IMR-90 (cell line): ENCODE data around the gene LYSMD4. TPM values are rescaled to one million over a fixed set of nuclear protein-coding genes. Genes with fewer than 3 reads are reported as not detected.

Experiments
- ATAC-seq: fragments of 200-7000 bp; cut with Tn5 transposase; 2 replicates; pipeline ENCODE4 v1.9.1; 2020; ENCODE audit warnings: low read depth, mild to moderate bottlenecking, moderate library complexity
- BruUV-seq: library from RNA; stranded (reverse); fragments of 400-500 nt; replicated peaks from 2 replicates; lab custom pipeline; 2021; lab: Mats Ljungman, UMichigan
- CTCF ChIA-PET: fragments of 300-600 bp; formaldehyde crosslinking; extraction: SDS; loops from one replicate; lab custom pipeline; 2021; ENCODE audit warnings: antibody characterized with exemption; lab: Yijun Ruan, JAX
- POLR2A ChIA-PET: fragments of 300-600 bp; sonication (Branson Sonifier 250); formaldehyde crosslinking; loops from one replicate; lab custom pipeline; 2022; ENCODE audit warnings: antibody characterized with exemption; ENCODE audit not compliant: unreplicated experiment; lab: Charles Lee
- DNase-seq: peaks from one replicate; pipeline ENCODE4 v3.0.0; 2013
- H2AFZ ChIP-seq: replicated peaks from 2 replicates; pipeline ENCODE3; 2013; ENCODE audit warnings: low read length, mild to moderate bottlenecking; ENCODE audit not compliant: poor library complexity
- H2AK5ac ChIP-seq: 2 replicates; pipeline ENCODE4 v1.6.1; 2013; ENCODE audit warnings: low read depth, low read length, inconsistent platforms
- H2AK9ac ChIP-seq: replicated peaks from 2 replicates; pipeline ENCODE3; 2013; ENCODE audit warnings: mild to moderate bottlenecking, low read depth, low read length, moderate library complexity; ENCODE audit not compliant: poor library complexity
- H2BK120ac ChIP-seq: 2 replicates; pipeline ENCODE4 v1.6.1; 2013; ENCODE audit warnings: low read depth, low read length, inconsistent platforms
- H2BK15ac ChIP-seq: 3 replicates; pipeline ENCODE4 v1.6.1; 2013; ENCODE audit warnings: low read depth, low read length, inconsistent platforms
- H2BK20ac ChIP-seq: 2 replicates; pipeline ENCODE4 v1.6.1; 2013; ENCODE audit warnings: low read depth, mild to moderate bottlenecking, inconsistent platforms, low read length, moderate library complexity
- H2BK5ac ChIP-seq: 2 replicates; pipeline ENCODE4 v1.6.1; 2013; ENCODE audit warnings: mild to moderate bottlenecking, low read depth, low read length, inconsistent platforms; ENCODE audit not compliant: poor library complexity, severe bottlenecking
- H3K14ac ChIP-seq: replicated peaks from 2 replicates; pipeline ENCODE4 v1.6.1; 2013; ENCODE audit warnings: low read depth, low read length, inconsistent platforms
- H3K18ac ChIP-seq: 2 replicates; pipeline ENCODE4 v1.6.1; 2013; ENCODE audit warnings: low read depth, low read length, control low read depth
- H3K23ac ChIP-seq: 2 replicates; pipeline ENCODE4 v1.6.1; 2013; ENCODE audit warnings: low read depth, low read length, inconsistent platforms
- H3K27ac ChIP-seq: 2 replicates; pipeline ENCODE4 v1.5.1; 2013; ENCODE audit warnings: mild to moderate bottlenecking, control low read depth, low read length; ENCODE audit not compliant: insufficient read depth
- H3K27me3 ChIP-seq: 2 replicates; pipeline ENCODE4 v1.6.1; 2013; ENCODE audit warnings: low read length; ENCODE audit not compliant: control insufficient read depth, insufficient read depth
- H3K36me3 ChIP-seq: 2 replicates; pipeline ENCODE4 v1.6.1; 2013; ENCODE audit warnings: low read length, mixed read lengths; ENCODE audit not compliant: control insufficient read depth, insufficient read depth
- H3K4ac ChIP-seq: 2 replicates; pipeline ENCODE4 v1.6.1; 2013; ENCODE audit warnings: low read depth, low read length, inconsistent platforms
- H3K4me1 ChIP-seq: 2 replicates; pipeline ENCODE4 v1.6.1; 2013; ENCODE audit warnings: low read length, mixed read lengths; ENCODE audit not compliant: control insufficient read depth, insufficient read depth
- H3K4me2 ChIP-seq: 2 replicates; pipeline ENCODE4 v1.6.1; 2013; ENCODE audit warnings: low read depth, mild to moderate bottlenecking, control low read depth, low read length, moderate library complexity
- H3K4me3 ChIP-seq: 2 replicates; pipeline ENCODE4 v1.5.1; 2013; ENCODE audit warnings: low read depth, mild to moderate bottlenecking, control low read depth, low read length, moderate library complexity; ENCODE audit not compliant: insufficient read depth
- H3K56ac ChIP-seq: 2 replicates; pipeline ENCODE4 v1.6.1; 2013; ENCODE audit warnings: low read length, inconsistent platforms; ENCODE audit not compliant: insufficient read depth; ENCODE audit errors: extremely low read depth
- H3K79me1 ChIP-seq, 2 experiments: 2 replicates each; pipeline ENCODE4 v1.6.1; 2013; ENCODE audit warnings: low read length in 2 of 2, inconsistent platforms in 1 of 2, low read depth in 1 of 2
- H3K9ac ChIP-seq: 2 replicates; pipeline ENCODE4 v1.6.1; 2013; ENCODE audit warnings: low read depth, low read length, control low read depth
- H3K9me1 ChIP-seq: 2 replicates; pipeline ENCODE4 v1.6.1; 2013; ENCODE audit warnings: low read length, inconsistent platforms; ENCODE audit not compliant: insufficient read depth
- H3K9me3 ChIP-seq: 2 replicates; pipeline ENCODE4 v1.6.1; 2013; ENCODE audit warnings: low read length; ENCODE audit not compliant: control insufficient read depth, insufficient read depth
- H4K20me1 ChIP-seq: 2 replicates; pipeline ENCODE4 v1.6.1; 2013; ENCODE audit warnings: low read length, inconsistent platforms; ENCODE audit not compliant: insufficient read depth
- H4K5ac ChIP-seq: 2 replicates; pipeline ENCODE4 v1.6.1; 2013; ENCODE audit warnings: mild to moderate bottlenecking, low read depth, low read length, control low read depth
- H4K8ac ChIP-seq, 2 experiments: 2 replicates each; pipeline ENCODE4 v1.6.1; 2013; ENCODE audit warnings: low read depth in 2 of 2, low read length in 2 of 2, control low read depth in 1 of 2, inconsistent platforms in 1 of 2
- H4K91ac ChIP-seq: 2 replicates; pipeline ENCODE4 v1.6.1; 2013; ENCODE audit warnings: low read depth, low read length, inconsistent platforms; ENCODE audit not compliant: insufficient read depth
- BHLHE40 ChIP-seq: fragments of 150-350 bp; IDR thresholded peaks from 2 replicates; pipeline ENCODE4 v1.6.1; 2016; ENCODE audit warnings: mild to moderate bottlenecking, low read depth, low read length
- CEBPB ChIP-seq: IDR thresholded peaks from 2 replicates; pipeline ENCODE4 v1.6.1; 2012; ENCODE audit warnings: low read depth, low read length, improper control_type of control experiment
- CHD1 ChIP-seq: IDR thresholded peaks from 2 replicates; pipeline ENCODE4 v1.6.1; 2012; ENCODE audit warnings: low read depth, low read length, improper control_type of control experiment
- FOS ChIP-seq: fragments of 150-350 bp; IDR thresholded peaks from 2 replicates; pipeline ENCODE4 v1.6.1; 2016; ENCODE audit warnings: low read depth, low read length
- MAFK ChIP-seq: IDR thresholded peaks from 2 replicates; pipeline ENCODE4 v1.6.1; 2012; ENCODE audit warnings: low read depth, low read length, improper control_type of control experiment
- MAZ ChIP-seq: IDR thresholded peaks from 2 replicates; pipeline ENCODE4 v1.6.1; 2012; ENCODE audit warnings: low read depth, mild to moderate bottlenecking, low read length, improper control_type of control experiment, moderate library complexity, borderline replicate concordance
- MXI1 ChIP-seq: IDR thresholded peaks from 2 replicates; pipeline ENCODE4 v1.6.1; 2012; ENCODE audit warnings: low read depth, mild to moderate bottlenecking, low read length, moderate library complexity, borderline replicate concordance
- NFE2L2 ChIP-seq: fragments of 150-350 bp; IDR thresholded peaks from 2 replicates; pipeline ENCODE4 v1.6.1; 2016; ENCODE audit warnings: low read depth, mild to moderate bottlenecking, low read length
- POLR2A ChIP-seq: IDR thresholded peaks from 2 replicates; pipeline ENCODE4 v1.6.1; 2012; ENCODE audit warnings: mild to moderate bottlenecking, low read depth, low read length
- RAD21 ChIP-seq: IDR thresholded peaks from 2 replicates; pipeline ENCODE4 v1.6.1; 2012; ENCODE audit warnings: low read length, improper control_type of control experiment
- RFX5 ChIP-seq: IDR thresholded peaks from 2 replicates; pipeline ENCODE4 v1.8.0; 2012; ENCODE audit warnings: low read depth, mild to moderate bottlenecking, low read length, moderate library complexity
- WGBS, 2 experiments: methylation state at CpG; one replicate each; pipeline versions ENCODE4 v1.1.5 to v1.1.7; 2013; ENCODE audit warnings: missing lambda C conversion rate in 2 of 2; ENCODE audit not compliant: insufficient read length in 1 of 2; ENCODE audit errors: extremely low coverage in 2 of 2; 5-methylcytosine and 5-hydroxymethylcytosine counted together
- dilution Hi-C: fragments of 300-500 bp; cut with HindIII; formaldehyde crosslinking; loops from one replicate; pipeline ENCODE4 v1.14.3; 2018; ENCODE audit warnings: low sequenced_read_pairs; ENCODE audit not compliant: unreplicated experiment
- in situ Hi-C: fragments of 300-500 bp; cut with MboI; formaldehyde crosslinking; loops from 3 replicates; pipeline ENCODE4 v1.14.3; 2019; ENCODE audit warnings: low sequenced_read_pairs, inconsistent platforms, mixed read lengths
- intact Hi-C: fragments of 100-400 bp; cut with micrococcal nuclease; formaldehyde crosslinking; loops from 2 replicates; pipeline ENCODE4 v1.10.0; 2022
- polyA plus RNA-seq, 3 experiments: library from polyadenylated mRNA; depleted of rRNA; stranded (reverse); fragments of >200 nt; gene quantifications; 2 replicates each; pipeline ENCODE4 v1.2.3, GENCODE V29; 2012; ENCODE audit warnings: low replicate concordance in 1 of 3
- total RNA-seq: library from RNA; depleted of rRNA; stranded (reverse); fragments of >200 nt; gene quantifications from 2 replicates; pipeline ENCODE4 v1.2.3, GENCODE V29; 2012
- TF ChIP-seq, protein P1 (sequence below): conservative IDR thresholded peaks from 2 replicates; pipeline ENCODE4 v1.5.1; 2012; ENCODE audit warnings: mild to moderate bottlenecking, low read depth, low read length, improper control_type of control experiment
- TF ChIP-seq, protein P2 (sequence below): fragments of 150-350 bp; IDR thresholded peaks from 2 replicates; pipeline ENCODE4 v1.6.1; 2016; ENCODE audit warnings: low read depth, mild to moderate bottlenecking, low read length, moderate library complexity, borderline replicate concordance
- TF ChIP-seq, protein P3 (sequence below): fragments of 150-350 bp; IDR thresholded peaks from 2 replicates; pipeline ENCODE4 v1.6.1; 2017; ENCODE audit warnings: mild to moderate bottlenecking, antibody characterized with exemption, low read length, low read depth

LYSMD4 gene
- total and polyA plus RNA-seq, 2 of the 4 experiments (the other 2 are of a cell fraction): 4.5 to 5.0 TPM

DNA sequence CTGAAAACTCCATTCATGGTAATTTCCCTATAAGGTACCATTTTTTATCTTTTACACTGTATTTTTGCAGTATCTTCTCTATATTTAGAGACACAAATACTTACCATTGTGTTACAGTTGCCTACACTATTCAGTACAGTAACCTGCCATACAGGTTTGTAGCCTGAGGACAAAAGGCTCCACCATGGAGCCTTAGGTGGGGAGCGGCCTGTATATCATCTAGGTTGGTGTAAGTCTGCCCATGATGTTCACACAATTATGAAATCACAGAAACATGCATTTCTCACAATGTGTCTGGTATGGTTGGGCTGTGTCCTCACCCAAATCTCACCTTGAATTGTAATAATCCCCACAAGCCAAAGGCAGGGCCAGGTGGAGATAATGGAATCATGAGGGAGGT is 43.9 kb upstream of the LYSMD4 start:
- Histone ChIP-seq H2AK5ac (no peak overlapping the region), H3K56ac (no peak overlapping the region), H3K23ac (no peak overlapping the region), H3K9me3 (no peaks in the 10 kb centered on the region), H3K4me3 (no peak overlapping the region), H4K91ac (no peak overlapping the region), H3K9ac (no peak overlapping the region), H3K27me3 (peaks cover 5% of the 10 kb centered on the region), H3K4me1 (no peaks in the 10 kb centered on the region), H3K4me2 (no peak overlapping the region), H2BK120ac (no peak overlapping the region), H4K5ac (no peak overlapping the region), H2BK15ac (no peak overlapping the region), H3K9me1 (no peaks in the 10 kb centered on the region), H2BK5ac (no peak overlapping the region), H3K27ac (no peak overlapping the region), H4K8ac (no peak overlapping the region), H2AK9ac (no peak overlapping the region), H3K4ac (no peak overlapping the region), H4K20me1 (no peaks in the 10 kb centered on the region), H3K79me1 (no peaks in the 10 kb centered on the region), H3K18ac (no peak overlapping the region), H2BK20ac (no peak overlapping the region), H2AFZ (no peak overlapping the region), H3K36me3 (no peaks in the 10 kb centered on the region), H3K14ac (no peak overlapping the region)
- WGBS, 2 experiments: no CpG with 5 or more reads among the region's 1 CpG
- POLR2A ChIA-PET: no interaction called here
- dilution Hi-C loops: no loop called here
- no TSS peak for BruUV-seq
- TF ChIP-seq, protein P1, sequence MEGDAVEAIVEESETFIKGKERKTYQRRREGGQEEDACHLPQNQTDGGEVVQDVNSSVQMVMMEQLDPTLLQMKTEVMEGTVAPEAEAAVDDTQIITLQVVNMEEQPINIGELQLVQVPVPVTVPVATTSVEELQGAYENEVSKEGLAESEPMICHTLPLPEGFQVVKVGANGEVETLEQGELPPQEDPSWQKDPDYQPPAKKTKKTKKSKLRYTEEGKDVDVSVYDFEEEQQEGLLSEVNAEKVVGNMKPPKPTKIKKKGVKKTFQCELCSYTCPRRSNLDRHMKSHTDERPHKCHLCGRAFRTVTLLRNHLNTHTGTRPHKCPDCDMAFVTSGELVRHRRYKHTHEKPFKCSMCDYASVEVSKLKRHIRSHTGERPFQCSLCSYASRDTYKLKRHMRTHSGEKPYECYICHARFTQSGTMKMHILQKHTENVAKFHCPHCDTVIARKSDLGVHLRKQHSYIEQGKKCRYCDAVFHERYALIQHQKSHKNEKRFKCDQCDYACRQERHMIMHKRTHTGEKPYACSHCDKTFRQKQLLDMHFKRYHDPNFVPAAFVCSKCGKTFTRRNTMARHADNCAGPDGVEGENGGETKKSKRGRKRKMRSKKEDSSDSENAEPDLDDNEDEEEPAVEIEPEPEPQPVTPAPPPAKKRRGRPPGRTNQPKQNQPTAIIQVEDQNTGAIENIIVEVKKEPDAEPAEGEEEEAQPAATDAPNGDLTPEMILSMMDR: no peak
- TF ChIP-seq MXI1: no peak
- TF ChIP-seq CEBPB: no peak
- TF ChIP-seq RFX5: no peak
- TF ChIP-seq POLR2A: no peak
- TF ChIP-seq, protein P2, sequence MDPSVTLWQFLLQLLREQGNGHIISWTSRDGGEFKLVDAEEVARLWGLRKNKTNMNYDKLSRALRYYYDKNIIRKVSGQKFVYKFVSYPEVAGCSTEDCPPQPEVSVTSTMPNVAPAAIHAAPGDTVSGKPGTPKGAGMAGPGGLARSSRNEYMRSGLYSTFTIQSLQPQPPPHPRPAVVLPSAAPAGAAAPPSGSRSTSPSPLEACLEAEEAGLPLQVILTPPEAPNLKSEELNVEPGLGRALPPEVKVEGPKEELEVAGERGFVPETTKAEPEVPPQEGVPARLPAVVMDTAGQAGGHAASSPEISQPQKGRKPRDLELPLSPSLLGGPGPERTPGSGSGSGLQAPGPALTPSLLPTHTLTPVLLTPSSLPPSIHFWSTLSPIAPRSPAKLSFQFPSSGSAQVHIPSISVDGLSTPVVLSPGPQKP: no peak
- no peak for TF ChIP-seq RAD21
- no peak for TF ChIP-seq MAZ
- TF ChIP-seq CHD1: no peak
- TF ChIP-seq, protein P3, sequence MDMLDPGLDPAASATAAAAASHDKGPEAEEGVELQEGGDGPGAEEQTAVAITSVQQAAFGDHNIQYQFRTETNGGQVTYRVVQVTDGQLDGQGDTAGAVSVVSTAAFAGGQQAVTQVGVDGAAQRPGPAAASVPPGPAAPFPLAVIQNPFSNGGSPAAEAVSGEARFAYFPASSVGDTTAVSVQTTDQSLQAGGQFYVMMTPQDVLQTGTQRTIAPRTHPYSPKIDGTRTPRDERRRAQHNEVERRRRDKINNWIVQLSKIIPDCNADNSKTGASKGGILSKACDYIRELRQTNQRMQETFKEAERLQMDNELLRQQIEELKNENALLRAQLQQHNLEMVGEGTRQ: no peak
- TF ChIP-seq NFE2L2: no peak
- TF ChIP-seq MAFK: no peak
- TF ChIP-seq FOS: no peak
- no peak for TF ChIP-seq BHLHE40
- intact Hi-C loops: no loop called here
- CTCF ChIA-PET: interaction anchor here (0.6 kb wide), 1 partner anchor 21 kb away, joined by 6 read pairs; no protein-coding TSS in a partner anchor
- no peak for ATAC-seq
- in situ Hi-C loops: no loop called here
- no peak for DNase-seq
